OCI-LY7 (cell line): ENCODE measurements around the gene BOD1L1. TPM values are rescaled to one million over a fixed set of nuclear protein-coding genes. Genes with fewer than 3 reads are reported as not detected.
A peak's percentile ranks its signal among the peaks of the same experiment; 100 is the strongest.

Source experiments
- BruUV-seq: library from RNA; stranded (reverse); fragments of 400-500 nt; replicated peaks from 2 replicates; lab custom pipeline; 2021; lab: Mats Ljungman, UMichigan
- CTCF ChIA-PET: fragments of 300-600 bp; sonication (Branson Sonifier 250); formaldehyde crosslinking; loops from one replicate; lab custom pipeline; 2022; ENCODE audit warnings: antibody characterized with exemption; ENCODE audit not compliant: unreplicated experiment; lab: Charles Lee
- POLR2A ChIA-PET: fragments of 300-600 bp; sonication (Branson Sonifier 250); formaldehyde crosslinking; loops from one replicate; lab custom pipeline; 2022; ENCODE audit warnings: antibody characterized with exemption; lab: Charles Lee
- DNase-seq: peaks from one replicate; pipeline ENCODE4 v3.0.0-alpha.2; 2015; ENCODE audit warnings: low spot score
- H2AFZ ChIP-seq: fragments of 200-600 bp; sonication (generic), shearing (Covaris generic); 2 replicates; pipeline ENCODE4 v1.6.1; 2014; ENCODE audit warnings: mild to moderate bottlenecking, antibody characterized with exemption, low read length, moderate library complexity
- H3K27ac ChIP-seq: fragments of 200-600 bp; sonication (generic); 2 replicates; pipeline ENCODE4 v1.5.1; 2014; ENCODE audit warnings: mixed run types, low read depth, mild to moderate bottlenecking, moderate library complexity, low read length, inconsistent platforms; ENCODE audit not compliant: poor library complexity, severe bottlenecking
- H3K36me3 ChIP-seq: fragments of 200-600 bp; sonication (generic); 2 replicates; pipeline ENCODE4 v1.6.1; 2014; ENCODE audit warnings: mild to moderate bottlenecking, antibody characterized with exemption, low read length, moderate library complexity, mixed read lengths; ENCODE audit not compliant: insufficient read depth
- H3K4me1 ChIP-seq: fragments of 200-600 bp; sonication (generic); 2 replicates; pipeline ENCODE4 v1.5.1; 2014; ENCODE audit warnings: mild to moderate bottlenecking, low read length; ENCODE audit not compliant: insufficient read depth, poor library complexity, severe bottlenecking
- H3K4me2 ChIP-seq: fragments of 200-600 bp; sonication (generic); 2 replicates; pipeline ENCODE4 v1.6.1; 2014; ENCODE audit warnings: mild to moderate bottlenecking, low read length
- H3K4me3 ChIP-seq: fragments of 200-600 bp; sonication (generic); 2 replicates; pipeline ENCODE4 v1.5.1; 2014; ENCODE audit warnings: mild to moderate bottlenecking, low read depth, low read length; ENCODE audit not compliant: poor library complexity, severe bottlenecking
- H3K79me2 ChIP-seq: fragments of 200-600 bp; sonication (generic); 2 replicates; pipeline ENCODE4 v1.6.1; 2016; ENCODE audit warnings: low read depth, mild to moderate bottlenecking, low read length, moderate library complexity, mixed read lengths; ENCODE audit not compliant: insufficient read depth
- H3K9me2 ChIP-seq: fragments of 200-600 bp; sonication (generic); 2 replicates; pipeline ENCODE4 v1.6.1; 2016; ENCODE audit warnings: mild to moderate bottlenecking, low read length, mixed read lengths; ENCODE audit not compliant: insufficient read depth
- H3K9me3 ChIP-seq: fragments of 200-600 bp; sonication (generic); 2 replicates; pipeline ENCODE4 v1.6.1; 2014; ENCODE audit warnings: mild to moderate bottlenecking, mixed run types, low read length, mixed read lengths
- H4K20me1 ChIP-seq: fragments of 200-600 bp; sonication (generic); 2 replicates; pipeline ENCODE4 v1.6.1; 2014; ENCODE audit warnings: mild to moderate bottlenecking, antibody characterized with exemption, low read length, moderate library complexity, mixed read lengths; ENCODE audit not compliant: insufficient read depth
- EZH2phosphoT487 ChIP-seq: fragments of 200-600 bp; sonication (generic); IDR thresholded peaks from 2 replicates; pipeline ENCODE4 v1.6.1; 2018; ENCODE audit warnings: low read depth, borderline replicate concordance, mild to moderate bottlenecking, mixed run types, antibody characterized with exemption, low read length, moderate library complexity, mixed read lengths
- intact Hi-C: fragments of 100-400 bp; cut with micrococcal nuclease; formaldehyde crosslinking; loops from one replicate; pipeline ENCODE4 v1.10.0; 2022; ENCODE audit not compliant: unreplicated experiment
- total RNA-seq, 2 experiments: library from RNA; depleted of rRNA in 1 of 2; stranded (reverse); fragments of >200 nt in 1 of 2; shearing (Covaris generic) in 1 of 2; gene quantifications; 2 replicates each; pipeline ENCODE4 v1.2.3, GENCODE V29; 2014 to 2022
- TF ChIP-seq, protein P1 (sequence below): fragments of 200-600 bp; sonication (generic); conservative IDR thresholded peaks from 2 replicates; pipeline ENCODE4 v1.5.1; 2014; ENCODE audit warnings: mild to moderate bottlenecking, antibody characterized with exemption, low read length, moderate library complexity, mixed read lengths

The BOD1L1 gene
- total RNA-seq, 2 experiments from 2014 or later: 24.0 to 49.6 TPM

- H3K4me3 ChIP-seq: peak overlapping the region; percentile 72
- CTCF ChIA-PET: no interaction called here
- H3K9me2 ChIP-seq: no peaks in the 10 kb centered on the region
- no peaks in the 10 kb centered on the region for H3K79me2 ChIP-seq
- peak overlapping the region; percentile 76 for H3K4me2 ChIP-seq
- TF ChIP-seq, protein P1, sequence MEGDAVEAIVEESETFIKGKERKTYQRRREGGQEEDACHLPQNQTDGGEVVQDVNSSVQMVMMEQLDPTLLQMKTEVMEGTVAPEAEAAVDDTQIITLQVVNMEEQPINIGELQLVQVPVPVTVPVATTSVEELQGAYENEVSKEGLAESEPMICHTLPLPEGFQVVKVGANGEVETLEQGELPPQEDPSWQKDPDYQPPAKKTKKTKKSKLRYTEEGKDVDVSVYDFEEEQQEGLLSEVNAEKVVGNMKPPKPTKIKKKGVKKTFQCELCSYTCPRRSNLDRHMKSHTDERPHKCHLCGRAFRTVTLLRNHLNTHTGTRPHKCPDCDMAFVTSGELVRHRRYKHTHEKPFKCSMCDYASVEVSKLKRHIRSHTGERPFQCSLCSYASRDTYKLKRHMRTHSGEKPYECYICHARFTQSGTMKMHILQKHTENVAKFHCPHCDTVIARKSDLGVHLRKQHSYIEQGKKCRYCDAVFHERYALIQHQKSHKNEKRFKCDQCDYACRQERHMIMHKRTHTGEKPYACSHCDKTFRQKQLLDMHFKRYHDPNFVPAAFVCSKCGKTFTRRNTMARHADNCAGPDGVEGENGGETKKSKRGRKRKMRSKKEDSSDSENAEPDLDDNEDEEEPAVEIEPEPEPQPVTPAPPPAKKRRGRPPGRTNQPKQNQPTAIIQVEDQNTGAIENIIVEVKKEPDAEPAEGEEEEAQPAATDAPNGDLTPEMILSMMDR: no peak
- no peak for TF ChIP-seq EZH2phosphoT487
- intact Hi-C loops: loop anchor here (10.0 kb wide), 2 partner anchors 191 to 441 kb away; no protein-coding TSS in a partner anchor
- H3K9me3 ChIP-seq: no peaks in the 10 kb centered on the region
- no peaks in the 10 kb centered on the region for H3K36me3 ChIP-seq
- BruUV-seq: no TSS peak
- no peak for DNase-seq
- POLR2A ChIA-PET: interaction anchor here (0.6 kb wide), 1 partner anchor 8 kb away, joined by 3 read pairs; no protein-coding TSS in a partner anchor
- H4K20me1 ChIP-seq: no peaks in the 10 kb centered on the region
- H3K27ac ChIP-seq: no peak overlapping the region
- H2AFZ ChIP-seq: peak overlapping the region; percentile 68; the same call in 1 of the 2 replicates
- peaks cover 16% of the 10 kb centered on the region for H3K4me1 ChIP-seq
Observed at GRCh38 chr4:13545394-13545808, 82.1 kb downstream of the BOD1L1 start.

DNA sequence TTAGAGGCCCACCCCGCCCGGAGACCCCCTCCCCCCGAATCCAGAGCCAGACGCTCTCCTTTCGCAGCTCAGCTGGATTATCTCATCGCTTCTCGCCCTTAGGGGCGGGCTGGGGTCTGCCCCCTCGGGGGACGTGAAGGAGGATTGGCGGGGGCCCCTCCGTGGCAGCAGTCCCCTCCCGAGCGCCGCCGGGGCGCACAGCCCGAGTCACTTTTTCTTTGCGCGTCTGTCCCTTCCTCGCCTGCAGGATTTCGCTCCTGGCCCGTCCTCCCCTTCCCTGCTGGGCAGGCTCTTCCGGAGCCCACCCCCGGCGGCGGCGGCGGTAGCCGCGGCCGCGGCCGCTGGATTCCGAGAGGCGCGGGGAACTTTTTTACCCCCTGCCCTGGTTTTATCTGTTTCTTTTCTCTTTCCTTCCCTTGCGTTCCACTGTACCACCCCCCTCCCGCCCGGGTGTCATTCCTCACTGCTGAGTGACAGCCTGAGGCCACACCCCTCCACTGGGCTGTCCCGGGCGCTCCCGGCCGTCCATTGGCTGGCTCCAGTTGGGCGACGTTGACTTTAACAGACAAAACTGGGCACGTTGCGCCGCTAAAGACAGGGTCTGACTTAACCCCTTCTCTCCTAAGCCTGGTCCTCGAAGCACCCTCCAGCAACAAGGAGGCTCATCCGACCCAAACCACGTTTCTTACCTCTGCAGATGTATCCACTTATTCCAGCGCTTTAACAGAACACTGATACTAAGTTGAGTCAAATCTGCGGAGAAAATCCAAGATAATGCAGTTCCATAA is 82.7 kb downstream of the BOD1L1 start:
- POLR2A ChIA-PET: no interaction called here
- intact Hi-C loops: loop anchor here (10.0 kb wide), 2 partner anchors 190 to 440 kb away; no protein-coding TSS in a partner anchor
- no peaks in the 10 kb centered on the region for H3K36me3 ChIP-seq
- no peaks in the 10 kb centered on the region for H4K20me1 ChIP-seq
- no peaks in the 10 kb centered on the region for H3K9me2 ChIP-seq
- peak overlapping the region; percentile 72 for H3K4me3 ChIP-seq
- peak overlapping the region; percentile 68 for H2AFZ ChIP-seq
- no peak for TF ChIP-seq EZH2phosphoT487
- TF ChIP-seq, protein P1: no peak
- no peaks in the 10 kb centered on the region for H3K9me3 ChIP-seq
- H3K4me2 ChIP-seq: peak overlapping the region; percentile 76
- H3K79me2 ChIP-seq: no peaks in the 10 kb centered on the region
- no peak overlapping the region for H3K27ac ChIP-seq
- DNase-seq: peak; percentile 85
- peaks cover 16% of the 10 kb centered on the region for H3K4me1 ChIP-seq
- no TSS peak for BruUV-seq
- CTCF ChIA-PET: no interaction called here
